Body of pancreas (tissue), 4 donors: ENCODE measurements around the gene DCBLD1.

ENCODE experiments used
- CTCF ChIP-seq, 7 experiments: fragments of 450-650 bp in 4 of 7; fragments of 200-600 bp in 3 of 7; sonication (generic) in 3 of 7; IDR thresholded peaks; one replicate each; pipeline ENCODE4 v1.5.1; 2016 to 2019; ENCODE audit warnings: antibody characterized with exemption in 7 of 7
- POLR2A ChIP-seq, 3 donors: fragments of 450-650 bp; IDR thresholded peaks; one replicate each; pipeline ENCODE4 v1.6.1; 2016; ENCODE audit warnings: antibody characterized with exemption in 3 of 3, mild to moderate bottlenecking in 2 of 3

- no peak for TF ChIP-seq CTCF (IDR thresholded peaks at IDR 0.05)
- TF ChIP-seq POLR2A (IDR thresholded peaks at IDR 0.05): no peak
Observed at GRCh38 chr6:117568247-117568646, 85.8 kb downstream of the DCBLD1 start.
